Adipose tissue (tissue), 3 donors: ENCODE results near the gene PLAAT2. TPM values are rescaled to one million over a fixed set of nuclear protein-coding genes. Genes with fewer than 3 reads are reported as not detected.

ENCODE experiments used
- H3K27ac ChIP-seq: one replicate; pipeline ENCODE4 v1.5.1; 2013; ENCODE audit warnings: low read depth, low read length
- WGBS, 3 donors: extraction: QIAGEN DNeasy Blood & Tissue Kit; methylation state at CpG; one replicate each; pipeline ENCODE4 v1.1.7; 2013; 5-methylcytosine and 5-hydroxymethylcytosine counted together
- polyA plus RNA-seq, 3 donors: library from polyadenylated mRNA; stranded (reverse); fragments of 200-250 nt; gene quantifications; one replicate each; pipeline ENCODE4 v1.2.3, GENCODE V29; 2013
- donor health status: healthy with polysubstance abuse.
- donor health status: Bipolar disorder and iron deficiency.
- donor health status: healthy.

PLAAT2 gene
- polyA plus RNA-seq, 3 donors: 0.13 to 1.5 TPM; not detected in 1

- 25 to 70% (median 39%) methylated on average over 15 of the region's 15 CpGs for WGBS, 3 donors
- no peak within 1 kb of the TSS for H3K27ac ChIP-seq
Measured at GRCh38 chr11:63505857-63506528, 57.2 kb downstream of the PLAAT2 start, which contains the start of gene LGALS12. Gene LGALS12 (plus strand): TSS chr11:63506084. CDS start chr11:63506459, 375 bp downstream.

DNA sequence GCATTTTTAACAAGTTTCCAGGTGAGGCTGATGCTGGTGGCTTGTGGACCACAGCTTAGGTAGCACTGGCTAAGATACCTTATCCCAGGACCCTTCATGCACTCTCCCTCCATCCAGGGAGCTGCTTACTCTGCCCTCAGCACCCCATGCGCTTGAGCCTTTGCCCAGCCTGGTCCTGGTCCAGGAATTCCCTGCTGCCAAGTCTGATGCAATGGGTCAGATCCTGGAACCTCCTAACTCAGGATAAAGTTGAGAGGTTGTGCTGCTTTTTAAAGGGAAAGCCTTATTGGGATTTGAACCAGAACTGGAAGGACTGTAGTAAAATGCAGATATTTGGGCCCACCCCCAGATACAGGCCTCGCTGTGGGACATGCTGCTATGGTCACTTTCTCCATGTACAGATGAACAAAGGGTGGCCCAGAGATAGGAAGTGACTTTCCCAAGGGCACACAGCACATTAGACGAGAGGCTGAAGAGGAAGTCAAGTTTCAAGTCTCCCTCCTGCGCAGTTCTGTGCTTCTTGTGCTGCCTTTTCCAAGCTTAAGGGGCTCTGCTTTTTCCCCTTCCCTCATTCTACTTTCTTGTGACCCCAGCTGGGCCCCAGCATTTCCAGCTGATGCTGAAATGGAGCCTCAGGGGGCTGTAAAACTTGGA is 58.1 kb downstream of the PLAAT2 start:
- H3K27ac ChIP-seq: no peak overlapping the region
- 42 to 45% (median 42%) methylated on average over 4 of the region's 4 CpGs for WGBS, 3 donors

DNA sequence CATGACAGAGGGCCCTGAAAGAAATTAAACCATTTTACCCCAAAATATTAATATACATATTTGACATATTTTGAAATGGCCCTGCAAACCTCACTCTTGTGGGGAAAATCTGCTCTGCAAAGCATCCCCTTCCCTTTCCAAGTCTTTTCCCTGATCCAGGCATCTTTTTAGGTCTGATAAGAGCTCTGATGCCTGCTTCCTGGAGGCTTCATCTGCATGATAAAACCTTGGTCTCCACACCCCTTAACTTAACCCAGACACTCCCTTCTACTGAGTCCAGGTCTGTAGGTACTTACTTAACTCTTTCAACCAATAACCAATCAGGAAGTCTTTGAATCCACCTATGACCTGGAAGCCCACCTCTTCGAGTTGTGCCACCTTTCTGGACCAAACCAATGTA is 59.1 kb downstream of the PLAAT2 start:
- 90 to 94% (median 92%) methylated on average over 1 of the region's 1 CpG for WGBS, 3 donors
- no peak overlapping the region for H3K27ac ChIP-seq

DNA sequence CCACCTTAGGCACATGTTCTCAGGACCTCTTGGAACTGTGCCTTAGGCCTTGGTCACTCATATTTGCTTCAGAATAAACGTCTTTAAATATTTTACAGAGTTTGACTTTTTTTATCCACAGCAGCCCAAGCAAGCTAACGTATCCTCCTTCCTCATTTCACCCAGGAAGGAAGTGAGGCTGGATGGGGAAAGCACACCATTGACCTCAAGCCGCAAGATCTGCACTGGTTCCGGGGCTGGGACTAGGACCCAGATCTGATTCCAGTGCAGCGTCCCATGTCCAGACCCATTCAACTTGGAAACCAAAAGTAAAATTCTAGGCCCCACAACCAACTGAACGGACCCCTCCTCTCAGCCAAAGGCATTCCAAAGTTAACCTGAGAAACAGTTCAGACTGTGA is 59.7 kb downstream of the PLAAT2 start:
- 48 to 64% (median 61%) methylated on average over 6 of the region's 6 CpGs for WGBS, 3 donors

More for the DNA sequence above, 59.7 kb downstream of the PLAAT2 start:
- H3K27ac ChIP-seq: no peak overlapping the region

Other genes with a start within 250 kb of the PLAAT2 start
- not detected for gene SLC22A9, start 193.6 kb downstream of the PLAAT2 start, polyA plus RNA-seq
- gene PLAAT5, start 72.2 kb downstream of the PLAAT2 start, polyA plus RNA-seq: 10 to 100 TPM in 2 of 3 donors, 1 to 10 TPM in 1; 5.0 to 27.7 (median 11.1) TPM
- 100 to 1,000 TPM in 1 of 3 donors, 10 to 100 TPM in 2; 24.6 to 205 (median 72.4) TPM for gene LGALS12, start 57.3 kb downstream of the PLAAT2 start, polyA plus RNA-seq
- 10 to 100 TPM in 2 of 3 donors, 1 to 10 TPM in 1; 7.7 to 53.9 (median 20.1) TPM for gene PLAAT4, start 26.6 kb downstream of the PLAAT2 start, polyA plus RNA-seq
- gene PLAAT3, start 51.1 kb upstream of the PLAAT2 start, polyA plus RNA-seq: 100 to 1,000 TPM in 2 of 3 donors, 10 to 100 TPM in 1; 57.4 to 771 (median 200) TPM
- 10 to 100 TPM in 2 of 3 donors, 1 to 10 TPM in 1; 7.7 to 21.3 (median 16.6) TPM for gene ATL3, start 108.0 kb upstream of the PLAAT2 start, polyA plus RNA-seq
- gene RTN3, start 118.1 kb upstream of the PLAAT2 start, polyA plus RNA-seq: 100 to 1,000 TPM in 1 of 3 donors, 10 to 100 TPM in 2; 74.9 to 196 (median 91.9) TPM
- 10 to 100 TPM in 2 of 3 donors, 1 to 10 TPM in 1; 3.9 to 13.8 (median 12.7) TPM for gene ZFTA, start 205.4 kb upstream of the PLAAT2 start, polyA plus RNA-seq